H1 (cell line): ENCODE results near the gene PRKAB2.

Experiments used
- CTCF ChIP-seq, 3 experiments: IDR thresholded peaks; 1 replicate in 2 of 3; 2 replicates in 1 of 3; pipeline versions ENCODE4 v1.5.1 to v1.6.1; 2011; ENCODE audit warnings: low read length in 3 of 3, mild to moderate bottlenecking in 3 of 3, inconsistent platforms in 2 of 3, low read depth in 1 of 3, moderate library complexity in 1 of 3; ENCODE audit not compliant: insufficient read depth in 1 of 3; ENCODE audit errors: control extremely low read depth in 1 of 3
- EP300 ChIP-seq, 2 experiments: IDR thresholded peaks; 1 replicate in 1 of 2; 2 replicates in 1 of 2; pipeline ENCODE4 v1.6.1; 2011 to 2012; ENCODE audit warnings: low read depth in 2 of 2, low read length in 2 of 2, mild to moderate bottlenecking in 2 of 2, borderline replicate concordance in 1 of 2, inconsistent platforms in 1 of 2, moderate library complexity in 1 of 2

- TF ChIP-seq CTCF (IDR thresholded peaks at IDR 0.05; ENCODE audit: control extremely low read depth in 1 of 3, insufficient read depth in 1 of 3, low read depth in 1 of 3, low read length in 3 of 3) (no peak), EP300 (IDR thresholded peaks at IDR 0.05; ENCODE audit: borderline replicate concordance in 1 of 2, low read depth in 2 of 2, low read length in 2 of 2) (no peak)
Observed at GRCh38 chr1:147163019-147163418, 9.3 kb downstream of the PRKAB2 start.
